Activated naive CD8-positive, alpha-beta T cell treated with anti-CD3 and anti-CD28 coated beads, Interleukin-2, amount 50 U/mL, for 24 hours (primary cell): ENCODE measurements around the gene CHST12.
"Not testable (repeated sequence)": the region's sequence is repeated elsewhere in the genome, so short reads cannot be mapped to it uniquely, and the experiment has no call there.

Source experiments
- ATAC-seq: fragments of 150-1000 bp; cut with Tn5 transposase; one replicate; pipeline ENCODE4 v1.10.0; 2021
- DNase-seq: peaks from one replicate; pipeline ENCODE4 v3.0.0; 2021
- H3K27ac Mint-ChIP-seq: one replicate; pipeline ENCODE4 v1.8.0; 2021; ENCODE audit warnings: mild to moderate bottlenecking, mixed read lengths
- H3K27me3 Mint-ChIP-seq: one replicate; pipeline ENCODE4 v1.8.0; 2021; ENCODE audit warnings: mixed read lengths
- H3K36me3 Mint-ChIP-seq: one replicate; pipeline ENCODE4 v1.8.0; 2021; ENCODE audit warnings: low read depth, mixed read lengths
- H3K4me1 Mint-ChIP-seq: one replicate; pipeline ENCODE4 v1.8.0; 2021; ENCODE audit warnings: mixed read lengths
- H3K4me3 Mint-ChIP-seq: one replicate; pipeline ENCODE4 v1.8.0; 2021; ENCODE audit warnings: mild to moderate bottlenecking, moderate library complexity, mixed read lengths
- H3K9me3 Mint-ChIP-seq: one replicate; pipeline ENCODE4 v1.8.0; 2021; ENCODE audit warnings: mixed read lengths

CHST12 gene

DNA sequence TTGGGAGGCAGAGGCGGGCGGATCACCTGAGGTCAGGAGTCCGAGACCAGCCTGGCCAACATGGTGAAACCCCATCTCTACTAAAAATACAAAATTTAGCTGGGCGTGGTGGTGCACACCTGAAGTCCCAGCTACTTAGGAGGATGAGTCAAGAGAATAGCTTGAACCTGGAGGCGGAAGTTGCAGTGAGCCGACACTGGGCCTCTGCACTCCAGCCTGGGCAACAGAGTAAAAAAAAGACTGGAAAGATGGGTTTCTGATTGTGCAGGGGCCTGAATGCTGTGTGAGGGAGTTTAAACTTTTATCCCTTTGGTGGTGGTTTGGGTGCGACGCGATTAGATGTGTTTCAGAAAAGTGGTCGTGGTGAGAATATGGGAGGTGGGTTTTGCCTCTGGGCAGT, 1.8 kb downstream of the CHST12 start:
- no peaks in the 10 kb centered on the region for H3K9me3 Mint-ChIP-seq
- H3K4me3 Mint-ChIP-seq = peak overlapping the region; percentile 69
- no peak for DNase-seq
- ATAC-seq = no peak
- no peaks in the 10 kb centered on the region for H3K27me3 Mint-ChIP-seq
- no peaks in the 10 kb centered on the region for H3K36me3 Mint-ChIP-seq
- H3K4me1 Mint-ChIP-seq = peaks cover 57% of the 10 kb centered on the region
- peak overlapping the region; percentile 82 for H3K27ac Mint-ChIP-seq

GRCh38 chr7:2405601-2406345, 2.4 kb downstream of the CHST12 start:
- peaks cover 61% of the 10 kb centered on the region for H3K4me1 Mint-ChIP-seq
- H3K4me3 Mint-ChIP-seq = peak overlapping the region; percentile 69
- DNase-seq (peak; percentile 71), ATAC-seq (peak; percentile 80)
- no peaks in the 10 kb centered on the region for H3K27me3 Mint-ChIP-seq
- no peaks in the 10 kb centered on the region for H3K9me3 Mint-ChIP-seq
- no peaks in the 10 kb centered on the region for H3K36me3 Mint-ChIP-seq
- peak overlapping the region; percentile 82 for H3K27ac Mint-ChIP-seq

GRCh38 chr7:2409745-2410414, 6.5 kb downstream of the CHST12 start:
- Mint-ChIP-seq H3K9me3 (no peaks in the 10 kb centered on the region), H3K4me3 (no peak overlapping the region), H3K27ac (peak overlapping the region; percentile 7), H3K27me3 (no peaks in the 10 kb centered on the region), H3K36me3 (no peaks in the 10 kb centered on the region), H3K4me1 (peaks cover 71% of the 10 kb centered on the region)
- ATAC-seq (no peak), DNase-seq (no peak)

DNA sequence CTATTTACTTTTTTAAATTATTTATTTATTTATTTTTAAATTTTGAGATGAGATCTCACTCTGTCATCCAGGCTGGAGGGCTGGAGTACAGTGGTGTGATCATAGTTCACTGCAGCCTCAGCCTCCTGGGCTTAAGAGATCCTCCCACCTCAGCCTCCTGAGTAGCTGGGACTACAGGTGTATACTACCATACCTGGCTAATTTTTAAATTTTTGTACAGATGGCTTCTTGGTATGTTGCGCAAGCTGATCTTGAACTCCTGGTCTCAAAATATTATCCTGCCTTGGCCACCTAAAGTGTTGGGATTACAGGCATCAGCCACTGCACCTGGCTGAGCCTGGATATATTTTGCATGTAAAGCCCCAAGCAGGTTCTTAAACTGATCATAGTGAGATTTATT, 7.6 kb downstream of the CHST12 start:
- H3K27me3 Mint-ChIP-seq = no peaks in the 10 kb centered on the region
- no peaks in the 10 kb centered on the region for H3K9me3 Mint-ChIP-seq
- H3K27ac Mint-ChIP-seq = no peak overlapping the region
- ATAC-seq (no peak), DNase-seq (no peak)
- no peaks in the 10 kb centered on the region for H3K36me3 Mint-ChIP-seq
- no peak overlapping the region for H3K4me3 Mint-ChIP-seq
- H3K4me1 Mint-ChIP-seq = peaks cover 61% of the 10 kb centered on the region

GRCh38 chr7:2411815-2412586, 8.6 kb downstream of the CHST12 start:
- DNase-seq (no peak), ATAC-seq (no peak)
- no peaks in the 10 kb centered on the region for H3K9me3 Mint-ChIP-seq
- H3K4me3 Mint-ChIP-seq = no peak overlapping the region
- peaks cover 62% of the 10 kb centered on the region for H3K4me1 Mint-ChIP-seq
- no peak overlapping the region for H3K27ac Mint-ChIP-seq
- no peaks in the 10 kb centered on the region for H3K36me3 Mint-ChIP-seq
- no peaks in the 10 kb centered on the region for H3K27me3 Mint-ChIP-seq

DNA sequence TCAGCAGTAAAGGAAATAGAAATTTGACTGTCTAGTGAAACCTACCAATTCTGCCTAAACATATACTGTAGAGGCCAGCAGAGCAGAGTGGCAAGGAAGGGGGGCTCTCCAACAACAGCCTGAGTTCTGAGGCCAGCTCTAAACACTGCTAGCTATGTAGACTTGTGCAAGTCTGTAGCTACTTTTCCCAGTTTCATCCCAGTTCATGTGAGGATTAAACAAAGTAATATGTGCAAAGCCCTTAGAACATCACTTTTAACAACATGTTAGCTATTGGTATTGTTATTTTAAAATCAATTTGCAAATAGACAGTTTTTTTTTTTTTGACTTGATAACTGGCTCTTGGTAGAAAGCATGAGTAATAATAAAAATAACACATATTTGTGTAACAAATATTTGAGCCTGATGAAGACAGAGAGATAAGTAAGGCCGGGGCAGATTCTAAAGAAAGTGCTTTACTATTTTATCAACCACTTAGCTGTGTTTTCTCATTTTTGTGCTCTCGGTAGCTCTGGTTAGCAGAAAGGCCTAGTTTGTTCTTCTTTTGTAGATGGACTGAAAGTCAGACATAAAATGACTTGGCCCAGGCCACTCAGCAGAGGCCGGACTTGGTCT, 9.3 kb downstream of the CHST12 start:
- Mint-ChIP-seq H3K9me3 (no peaks in the 10 kb centered on the region), H3K4me3 (no peak overlapping the region), H3K27ac (no peak overlapping the region), H3K27me3 (no peaks in the 10 kb centered on the region), H3K36me3 (no peaks in the 10 kb centered on the region), H3K4me1 (peaks cover 66% of the 10 kb centered on the region)
- ATAC-seq (no peak), DNase-seq (no peak)

DNA sequence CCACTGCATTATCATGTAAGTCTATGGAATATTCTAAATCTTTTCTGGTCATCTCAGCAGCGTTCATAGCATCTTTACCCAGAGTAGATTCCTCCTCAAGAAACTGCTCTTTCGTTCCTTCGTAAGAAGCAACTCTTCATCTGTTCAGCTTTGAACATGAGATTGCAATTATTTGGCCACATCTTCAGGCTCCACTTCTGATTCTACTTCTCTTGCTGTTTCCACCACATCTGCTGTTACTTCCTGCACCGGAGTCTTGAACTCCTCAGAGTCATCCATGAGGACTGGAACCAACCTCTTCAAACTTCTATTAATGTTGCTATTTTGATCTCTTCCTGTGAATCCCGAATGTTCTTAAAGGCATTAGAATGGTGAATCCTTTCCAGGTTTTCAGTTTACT, 12.7 kb downstream of the CHST12 start:
- no peaks in the 10 kb centered on the region for H3K36me3 Mint-ChIP-seq
- DNase-seq (no peak), ATAC-seq (no peak)
- no peak overlapping the region for H3K4me3 Mint-ChIP-seq
- no peak overlapping the region for H3K27ac Mint-ChIP-seq
- H3K27me3 Mint-ChIP-seq = no peaks in the 10 kb centered on the region
- no peaks in the 10 kb centered on the region for H3K9me3 Mint-ChIP-seq
- H3K4me1 Mint-ChIP-seq = peaks cover 67% of the 10 kb centered on the region

GRCh38 chr7:2416650-2417049, 13.2 kb downstream of the CHST12 start:
- ATAC-seq = no peak
- peaks cover 67% of the 10 kb centered on the region for H3K4me1 Mint-ChIP-seq
- H3K9me3 Mint-ChIP-seq = no peaks in the 10 kb centered on the region
- no peak overlapping the region for H3K4me3 Mint-ChIP-seq
- H3K27ac Mint-ChIP-seq = no peak overlapping the region
- H3K36me3 Mint-ChIP-seq = no peaks in the 10 kb centered on the region
- no peaks in the 10 kb centered on the region for H3K27me3 Mint-ChIP-seq
- no peak for DNase-seq

GRCh38 chr7:2417178-2417577, 13.8 kb downstream of the CHST12 start:
- not testable (repeated sequence) for DNase-seq, H3K4me3 Mint-ChIP-seq, H3K9me3 Mint-ChIP-seq, H3K36me3 Mint-ChIP-seq, ATAC-seq, H3K27me3 Mint-ChIP-seq, H3K27ac Mint-ChIP-seq
- peaks cover 67% of the 10 kb centered on the region for H3K4me1 Mint-ChIP-seq

GRCh38 chr7:2417981-2418481, 14.6 kb downstream of the CHST12 start:
- Mint-ChIP-seq H3K4me3 (no peak overlapping the region), H3K27ac (peak overlapping the region; percentile 52), H3K9me3 (no peaks in the 10 kb centered on the region), H3K27me3 (no peaks in the 10 kb centered on the region), H3K4me1 (peaks cover 60% of the 10 kb centered on the region), H3K36me3 (no peaks in the 10 kb centered on the region)
- DNase-seq = peak; percentile 64
- peak; percentile 83 for ATAC-seq

DNA sequence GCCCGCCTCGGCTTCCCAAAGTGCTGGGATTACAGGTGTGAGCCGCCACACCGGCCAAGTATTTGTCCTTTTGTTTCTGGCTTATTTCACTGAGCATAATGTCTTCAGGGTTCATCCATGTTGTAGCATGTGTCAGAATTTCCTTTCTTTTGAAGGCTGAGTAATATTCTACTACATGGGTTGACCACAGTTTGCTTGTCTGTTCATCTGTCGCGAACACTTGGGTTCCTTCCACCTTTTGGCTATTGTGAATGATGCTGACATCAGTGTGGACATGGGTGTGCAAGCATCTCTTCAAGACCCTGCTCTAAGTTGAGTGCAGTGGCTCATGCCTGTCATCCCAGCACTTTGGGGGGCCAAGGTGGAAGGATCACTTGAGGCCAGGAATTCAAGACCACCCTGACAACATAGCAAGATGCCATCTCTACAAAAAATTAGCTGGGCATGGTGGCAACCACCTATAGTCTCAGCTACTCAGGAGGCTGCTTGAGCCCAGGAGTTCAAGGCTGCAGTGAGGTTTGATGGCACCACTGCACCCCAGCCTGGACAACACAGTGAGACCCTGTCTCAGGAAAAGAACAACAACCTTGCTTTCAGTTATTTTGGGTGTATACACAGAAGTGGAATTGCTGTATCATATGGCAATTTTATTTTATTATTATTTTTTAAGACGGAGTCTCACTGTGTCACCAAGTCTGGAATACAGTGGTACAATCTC, 17.0 kb downstream of the CHST12 start:
- Mint-ChIP-seq H3K4me1 (peaks cover 51% of the 10 kb centered on the region), H3K27me3 (no peaks in the 10 kb centered on the region), H3K36me3 (no peaks in the 10 kb centered on the region), H3K4me3 (no peak overlapping the region), H3K27ac (peak overlapping the region; percentile 33), H3K9me3 (no peaks in the 10 kb centered on the region)
- ATAC-seq = peak; percentile 62
- no peak for DNase-seq

DNA sequence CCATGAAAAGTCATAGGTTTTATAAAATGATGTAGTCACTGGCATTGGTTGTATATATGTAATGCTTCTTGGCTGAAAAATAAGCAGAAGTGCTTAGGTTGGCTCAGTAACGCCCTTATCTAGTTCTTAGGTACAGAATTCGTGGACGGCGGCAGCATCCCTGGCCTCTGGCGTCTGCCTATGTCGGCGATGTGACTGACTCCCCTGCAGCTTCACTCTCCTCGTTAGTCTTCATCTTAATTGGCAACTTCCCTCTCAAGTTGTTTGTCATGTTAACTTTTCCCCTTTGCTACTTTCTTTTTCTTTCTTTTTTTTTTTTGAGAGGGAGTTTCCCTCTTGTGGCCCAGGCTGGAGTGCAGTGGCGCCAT, 18.5 kb downstream of the CHST12 start:
- Mint-ChIP-seq H3K4me3 (no peak overlapping the region), H3K9me3 (no peaks in the 10 kb centered on the region)

GRCh38 chr7:2425749-2426148, 22.3 kb downstream of the CHST12 start:
- DNase-seq (no peak), ATAC-seq (no peak)
- Mint-ChIP-seq H3K4me3 (no peak overlapping the region), H3K4me1 (peaks cover 19% of the 10 kb centered on the region), H3K36me3 (peaks cover 1% of the 10 kb centered on the region), H3K27me3 (no peaks in the 10 kb centered on the region), H3K9me3 (peaks cover under 1% of the 10 kb centered on the region), H3K27ac (no peak overlapping the region)

More for the DNA sequence above, 18.5 kb downstream of the CHST12 start:
- no peak for DNase-seq
- Mint-ChIP-seq H3K27me3 (no peaks in the 10 kb centered on the region), H3K27ac (no peak overlapping the region), H3K4me1 (peaks cover 43% of the 10 kb centered on the region), H3K36me3 (no peaks in the 10 kb centered on the region)
- ATAC-seq = no peak
